Lower leg skin (tissue), 4 donors: Measurements from ENCODE around the gene KRTAP10-11. TPM values are rescaled to one million over a fixed set of nuclear protein-coding genes. Genes with fewer than 3 reads are reported as not detected.
A peak's percentile ranks its signal among the peaks of the same experiment; 100 is the strongest.
"Not testable (repeated sequence)": the region's sequence is repeated elsewhere in the genome, so short reads cannot be mapped to it uniquely, and the experiment has no call there.

Experiments used
- DNase-seq, 2 donors: peaks; one replicate each; pipeline ENCODE4 v3.0.0-alpha.2; 2019; ENCODE audit warnings: low spot score in 2 of 2
- H3K4me3 ChIP-seq: fragments of 200-600 bp; sonication (generic); 2 replicates; pipeline ENCODE4 v1.5.1; 2017; ENCODE audit warnings: mild to moderate bottlenecking, low read depth; ENCODE audit not compliant: poor library complexity, severe bottlenecking
- CTCF ChIP-seq, 3 donors: fragments of 450-650 bp; IDR thresholded peaks; one replicate each; pipeline ENCODE4 v1.5.1; 2016; ENCODE audit warnings: antibody characterized with exemption in 3 of 3, mild to moderate bottlenecking in 3 of 3, moderate library complexity in 2 of 3
- POLR2A ChIP-seq, 2 donors: fragments of 450-650 bp; IDR thresholded peaks; one replicate each; pipeline ENCODE4 v1.6.1; 2016 to 2017; ENCODE audit warnings: antibody characterized with exemption in 2 of 2, mild to moderate bottlenecking in 1 of 2, moderate library complexity in 1 of 2
- WGBS, 2 donors: methylation state at CpG; one replicate each; pipeline ENCODE4 v1.1.5; 2018; 5-methylcytosine and 5-hydroxymethylcytosine counted together
- intact Hi-C: fragments of 100-400 bp; cut with DNase I; formaldehyde crosslinking; loops from one replicate; pipeline ENCODE4 v1.15.0; 2023; ENCODE audit warnings: low total_unique reads
- total RNA-seq, 4 donors: library from RNA; depleted of rRNA; stranded (reverse); fragments of >200 nt; gene quantifications; one replicate each; pipeline ENCODE4 v1.1.0, GENCODE V29; 2016

The KRTAP10-11 gene
- 1 to 10 TPM in 1 of 4 donors, not detected in 3; 6.5 TPM for total RNA-seq

GRCh38 chr21:44646366-44647221, at the start of gene KRTAP10-11:
TSS of gene KRTAP10-11 (plus strand) at chr21:44646414. CDS start at chr21:44646459, 45 bp downstream.
- DNase-seq, H3K4me3 ChIP-seq, intact Hi-C loops: not testable (repeated sequence)
- WGBS, 2 donors: 79 to 80% methylated on average over 18 to 21 of the region's 21 CpGs

- intact Hi-C loops: no loop called here
- WGBS, 2 donors: 82 to 84% methylated on average over 11 of the region's 11 CpGs
- no peak for TF ChIP-seq CTCF (IDR thresholded peaks at IDR 0.05)
- no peak for TF ChIP-seq POLR2A (IDR thresholded peaks at IDR 0.05)
- H3K4me3 ChIP-seq: no peak overlapping the region
- DNase-seq: peak in 1 of 2 donors; percentile 28
Observed at GRCh38 chr21:44598061-44598460, 48.2 kb upstream of the KRTAP10-11 start.

GRCh38 chr21:44599264-44600029, 46.8 kb upstream of the KRTAP10-11 start:
- intact Hi-C loops: no loop called here
- no peak overlapping the region for H3K4me3 ChIP-seq
- 86 to 89% methylated on average over 8 of the region's 8 CpGs for WGBS, 2 donors
- peak in 1 of 2 donors; percentile 59 for DNase-seq
- TF ChIP-seq POLR2A (IDR thresholded peaks at IDR 0.05): no peak
- TF ChIP-seq CTCF (IDR thresholded peaks at IDR 0.05): no peak

- intact Hi-C loops: not testable (repeated sequence)
Observed at GRCh38 chr21:44600118-44600978, 45.9 kb upstream of the KRTAP10-11 start, which contains the start of gene KRTAP10-7. TSS of gene KRTAP10-7 (plus strand) at chr21:44600597. CDS start at chr21:44600622, 25 bp downstream.

GRCh38 chr21:44601091-44601490, 45.1 kb upstream of the KRTAP10-11 start:
- H3K4me3 ChIP-seq, DNase-seq, intact Hi-C loops: not testable (repeated sequence)
- 57 to 67% methylated on average over 5 to 10 of the region's 10 CpGs for whole genome bisulfite sequencing, 2 donors

More at GRCh38 chr21:44600118-44600978, 45.9 kb upstream of the KRTAP10-11 start, which contains the start of gene KRTAP10-7:
- WGBS, 2 donors: 67 to 83% methylated on average over 15 to 18 of the region's 23 CpGs
- DNase-seq, H3K4me3 ChIP-seq: not testable (repeated sequence)

GRCh38 chr21:44601596-44602462, 44.4 kb upstream of the KRTAP10-11 start:
- no peak for TF ChIP-seq POLR2A (IDR thresholded peaks at IDR 0.05)
- TF ChIP-seq CTCF (IDR thresholded peaks at IDR 0.05): no peak
- H3K4me3 ChIP-seq: no peak overlapping the region
- peak in 1 of 2 donors; percentile 68 for DNase-seq
- WGBS, 2 donors: 74 to 82% methylated on average over 22 to 23 of the region's 23 CpGs
- intact Hi-C loops: no loop called here
